ENCODE measurements around the gene TMEM273.

DNA sequence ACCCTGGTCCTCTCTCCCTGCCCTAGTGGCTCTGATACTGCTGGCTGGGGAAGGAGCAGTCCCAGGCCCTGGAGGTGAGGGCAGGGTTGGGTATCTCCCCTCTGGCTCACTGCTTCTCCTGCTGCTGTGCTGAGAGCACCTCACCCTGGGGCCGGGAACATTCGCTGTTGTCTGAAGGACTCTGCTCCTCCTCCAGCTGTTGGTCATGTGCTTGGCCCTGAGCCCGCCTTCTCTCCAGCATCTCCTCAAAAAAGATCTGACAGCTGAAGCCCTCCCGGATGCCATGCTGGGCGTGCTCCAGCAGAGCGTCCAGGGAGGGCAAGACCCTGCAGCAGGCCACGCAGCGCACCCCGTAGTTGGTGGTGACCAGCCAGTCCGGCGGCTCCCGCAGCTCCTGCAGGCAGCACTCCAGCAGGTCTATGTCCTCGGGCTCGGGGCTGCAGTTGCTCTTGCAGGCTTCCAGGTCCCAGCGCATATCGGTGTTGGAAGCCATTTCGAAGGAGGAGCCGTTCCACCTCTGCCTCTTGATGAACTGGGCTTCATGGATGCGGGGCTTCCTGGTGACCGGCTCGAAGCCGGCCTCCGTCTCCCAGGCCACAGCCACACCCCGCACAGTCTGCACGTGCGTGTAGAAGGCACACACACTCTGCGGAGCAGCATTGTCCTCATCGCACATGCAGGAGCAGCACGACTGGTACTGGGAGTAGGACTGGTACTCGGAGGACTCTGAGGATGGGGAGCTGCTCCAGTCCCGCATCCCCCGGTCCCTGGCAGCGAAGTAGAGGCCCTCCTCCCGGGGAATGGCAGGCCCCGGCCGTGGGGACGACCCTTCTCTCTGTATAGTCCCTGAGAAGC is 56.5 kb downstream of the TMEM273 start:
- no peak for TF ChIP-seq POLR2A (IDR thresholded peaks at IDR 0.05)
- TF ChIP-seq, protein P1, sequence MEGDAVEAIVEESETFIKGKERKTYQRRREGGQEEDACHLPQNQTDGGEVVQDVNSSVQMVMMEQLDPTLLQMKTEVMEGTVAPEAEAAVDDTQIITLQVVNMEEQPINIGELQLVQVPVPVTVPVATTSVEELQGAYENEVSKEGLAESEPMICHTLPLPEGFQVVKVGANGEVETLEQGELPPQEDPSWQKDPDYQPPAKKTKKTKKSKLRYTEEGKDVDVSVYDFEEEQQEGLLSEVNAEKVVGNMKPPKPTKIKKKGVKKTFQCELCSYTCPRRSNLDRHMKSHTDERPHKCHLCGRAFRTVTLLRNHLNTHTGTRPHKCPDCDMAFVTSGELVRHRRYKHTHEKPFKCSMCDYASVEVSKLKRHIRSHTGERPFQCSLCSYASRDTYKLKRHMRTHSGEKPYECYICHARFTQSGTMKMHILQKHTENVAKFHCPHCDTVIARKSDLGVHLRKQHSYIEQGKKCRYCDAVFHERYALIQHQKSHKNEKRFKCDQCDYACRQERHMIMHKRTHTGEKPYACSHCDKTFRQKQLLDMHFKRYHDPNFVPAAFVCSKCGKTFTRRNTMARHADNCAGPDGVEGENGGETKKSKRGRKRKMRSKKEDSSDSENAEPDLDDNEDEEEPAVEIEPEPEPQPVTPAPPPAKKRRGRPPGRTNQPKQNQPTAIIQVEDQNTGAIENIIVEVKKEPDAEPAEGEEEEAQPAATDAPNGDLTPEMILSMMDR (IDR thresholded peaks at IDR 0.05) = no peak
- no peak for TF ChIP-seq EP300 (IDR thresholded peaks at IDR 0.05)

Measured in ovary (tissue), 3 donors.